ENCODE data around the gene SETD2. TPM values are rescaled to one million over a fixed set of nuclear protein-coding genes. Genes with fewer than 3 reads are reported as not detected.
"Not testable (repeated sequence)": the region's sequence is repeated elsewhere in the genome, so short reads cannot be mapped to it uniquely, and the experiment has no call there.

Gene SETD2
- total RNA-seq, 4 donors from 2014 or later: 42.9 to 59.6 (median 47.7) TPM

DNA sequence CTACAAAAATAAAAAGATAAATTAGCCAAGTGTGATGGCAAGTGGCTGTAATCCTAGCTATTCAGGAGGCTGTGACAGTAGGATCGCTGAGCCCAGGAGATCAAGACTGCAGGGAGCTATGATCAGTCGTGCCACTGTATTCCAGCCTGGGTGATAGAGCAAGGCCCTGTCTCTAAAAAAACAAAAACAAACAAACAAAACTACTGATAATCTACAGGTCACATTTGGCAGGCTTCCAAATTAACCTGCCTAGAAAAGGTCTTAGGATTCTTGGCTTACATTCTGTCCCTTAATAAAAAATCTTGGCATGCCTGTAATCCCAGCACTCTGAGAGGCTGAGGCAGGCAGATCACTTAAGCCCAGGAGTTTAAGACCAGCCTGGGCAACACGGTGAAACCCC lies 33.4 kb upstream of the SETD2 start:
- H3K4me3 ChIP-seq (ENCODE audit: low read depth, poor library complexity, severe bottlenecking): no peak overlapping the region
- WGBS, 2 donors: 82 to 91% methylated on average over 3 of the region's 3 CpGs
- no peak for DNase-seq (ENCODE audit: low spot score in 2 of 2)
- intact Hi-C loops (cut with DNase I; ENCODE audit: low total_unique reads): no loop called here
- TF ChIP-seq, protein P1, sequence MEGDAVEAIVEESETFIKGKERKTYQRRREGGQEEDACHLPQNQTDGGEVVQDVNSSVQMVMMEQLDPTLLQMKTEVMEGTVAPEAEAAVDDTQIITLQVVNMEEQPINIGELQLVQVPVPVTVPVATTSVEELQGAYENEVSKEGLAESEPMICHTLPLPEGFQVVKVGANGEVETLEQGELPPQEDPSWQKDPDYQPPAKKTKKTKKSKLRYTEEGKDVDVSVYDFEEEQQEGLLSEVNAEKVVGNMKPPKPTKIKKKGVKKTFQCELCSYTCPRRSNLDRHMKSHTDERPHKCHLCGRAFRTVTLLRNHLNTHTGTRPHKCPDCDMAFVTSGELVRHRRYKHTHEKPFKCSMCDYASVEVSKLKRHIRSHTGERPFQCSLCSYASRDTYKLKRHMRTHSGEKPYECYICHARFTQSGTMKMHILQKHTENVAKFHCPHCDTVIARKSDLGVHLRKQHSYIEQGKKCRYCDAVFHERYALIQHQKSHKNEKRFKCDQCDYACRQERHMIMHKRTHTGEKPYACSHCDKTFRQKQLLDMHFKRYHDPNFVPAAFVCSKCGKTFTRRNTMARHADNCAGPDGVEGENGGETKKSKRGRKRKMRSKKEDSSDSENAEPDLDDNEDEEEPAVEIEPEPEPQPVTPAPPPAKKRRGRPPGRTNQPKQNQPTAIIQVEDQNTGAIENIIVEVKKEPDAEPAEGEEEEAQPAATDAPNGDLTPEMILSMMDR (IDR thresholded peaks at IDR 0.05): no peak
- no peak for TF ChIP-seq POLR2A (IDR thresholded peaks at IDR 0.05)

DNA sequence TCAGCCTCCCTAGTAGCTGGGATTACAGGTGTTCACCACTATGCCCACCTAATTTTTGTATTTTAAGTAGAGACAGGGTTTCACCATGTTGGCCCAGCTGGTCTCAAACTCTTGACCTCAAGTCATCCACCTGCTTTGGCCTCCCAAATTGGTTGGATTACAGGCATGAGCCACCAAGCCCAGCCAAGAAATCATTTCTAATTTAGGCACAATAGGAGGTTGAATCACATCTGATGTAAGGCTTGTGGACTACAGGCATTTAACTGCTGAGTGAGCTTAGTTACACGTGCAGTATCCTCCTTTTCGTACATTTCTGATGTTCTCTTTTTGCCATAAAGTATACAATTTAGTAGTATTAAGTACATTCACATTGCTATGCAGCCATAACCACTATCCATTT lies 31.1 kb upstream of the SETD2 start:
- TF ChIP-seq, protein P1 (IDR thresholded peaks at IDR 0.05): no peak
- intact Hi-C loops (cut with DNase I; ENCODE audit: low total_unique reads): no loop called here
- H3K4me3 ChIP-seq (ENCODE audit: low read depth, poor library complexity, severe bottlenecking): no peak overlapping the region
- WGBS, 2 donors: 89 to 93% methylated on average over 2 of the region's 2 CpGs
- DNase-seq (ENCODE audit: low spot score in 2 of 2): no peak

DNA sequence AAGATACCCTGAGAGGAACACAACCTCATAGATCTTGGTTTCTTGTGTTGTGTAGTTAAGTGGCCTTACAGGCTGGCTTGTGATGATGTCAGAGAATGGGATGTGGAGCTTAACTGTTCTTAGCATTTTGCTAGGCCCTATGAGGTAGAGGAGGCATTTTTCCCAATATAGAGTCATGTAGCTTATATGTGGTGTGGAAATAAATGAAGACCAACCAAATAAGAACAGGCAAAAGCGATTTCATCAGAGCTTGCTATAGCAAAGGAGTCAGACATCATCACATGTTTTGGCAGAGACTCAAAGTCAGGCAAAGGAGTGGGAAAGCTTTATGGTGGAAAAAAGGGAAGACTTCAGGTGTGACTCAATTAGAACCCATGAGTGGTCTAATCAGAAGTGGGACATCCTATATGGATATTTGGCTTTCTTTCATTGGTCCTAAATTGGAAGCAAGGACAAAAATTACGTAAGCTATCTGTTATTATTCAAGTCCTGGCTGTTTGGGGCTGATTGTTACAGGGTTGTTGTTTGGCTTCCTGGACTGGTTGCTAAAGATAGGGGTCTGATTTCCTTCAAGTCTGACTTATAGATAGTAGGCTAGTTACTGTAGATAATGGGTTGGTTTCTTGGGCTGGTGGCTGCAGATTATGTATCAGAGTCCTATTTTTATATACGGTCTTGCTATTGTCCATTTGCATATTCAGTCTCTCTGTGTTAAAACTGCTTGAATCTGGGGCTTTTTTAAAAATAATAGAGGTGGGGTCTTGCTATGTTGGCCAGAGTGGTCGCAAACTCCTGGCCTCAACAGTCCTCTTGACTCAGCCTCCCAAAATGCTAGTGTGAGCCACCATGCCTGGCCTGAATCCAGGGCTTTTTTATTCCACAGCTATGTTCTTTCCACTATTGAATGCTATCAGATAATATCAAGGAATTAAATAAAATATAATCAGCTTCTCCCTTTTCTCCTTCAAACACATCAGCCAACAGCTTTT lies 30.3 kb upstream of the SETD2 start:
- no peak overlapping the region for H3K4me3 ChIP-seq (ENCODE audit: low read depth, poor library complexity, severe bottlenecking)
- no peak for DNase-seq (ENCODE audit: low spot score in 2 of 2)
- intact Hi-C loops (cut with DNase I; ENCODE audit: low total_unique reads): no loop called here
- 92 to 96% methylated on average over 4 of the region's 4 CpGs for WGBS, 2 donors
- no peak for TF ChIP-seq POLR2A (IDR thresholded peaks at IDR 0.05)
- TF ChIP-seq, protein P1 (IDR thresholded peaks at IDR 0.05): no peak

DNA sequence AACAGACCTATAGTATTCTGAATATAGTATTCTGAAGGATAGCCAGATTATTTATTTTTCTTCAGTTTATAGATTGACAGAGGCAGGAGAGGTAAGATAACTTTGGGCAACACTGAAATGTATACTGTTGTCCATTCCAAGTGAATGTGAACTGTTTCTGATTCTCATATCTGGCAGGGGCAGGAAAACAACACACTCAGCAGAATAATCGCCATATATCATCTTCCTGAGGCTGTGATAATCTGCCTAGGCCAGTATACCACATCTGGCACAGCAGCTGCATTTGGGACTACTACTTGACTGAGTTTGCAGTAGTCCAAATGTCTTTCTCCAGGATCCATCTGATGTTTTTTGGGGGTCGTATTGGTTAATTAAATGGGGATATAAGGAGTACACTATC lies 22.4 kb upstream of the SETD2 start:
- H3K4me3 ChIP-seq (ENCODE audit: low read depth, poor library complexity, severe bottlenecking): no peak overlapping the region
- 80 to 85% methylated on average over 2 of the region's 2 CpGs for WGBS, 2 donors
- DNase-seq (ENCODE audit: low spot score in 2 of 2): no peak
- TF ChIP-seq, protein P1 (IDR thresholded peaks at IDR 0.05): no peak
- no peak for TF ChIP-seq POLR2A (IDR thresholded peaks at IDR 0.05)
- intact Hi-C loops (cut with DNase I; ENCODE audit: low total_unique reads): no loop called here

DNA sequence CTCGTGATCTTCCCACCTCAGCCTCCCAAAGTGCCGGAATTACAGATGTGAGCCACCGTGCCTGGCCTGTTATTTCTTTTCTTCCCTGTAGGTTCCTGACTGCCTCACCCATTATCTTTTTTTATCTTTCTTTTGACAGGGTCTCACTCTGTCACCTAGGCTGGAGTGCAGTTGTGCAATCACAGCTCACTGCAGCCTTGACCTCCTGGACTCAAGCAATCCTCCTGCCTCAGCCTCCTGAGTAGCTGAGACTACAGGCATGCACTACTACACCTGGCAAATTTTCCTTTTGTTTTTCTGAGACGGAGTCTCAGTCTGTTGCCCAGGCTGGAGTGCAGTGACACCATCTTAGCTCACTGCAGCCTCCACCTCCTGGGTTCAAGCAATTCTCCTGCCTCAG lies 17.8 kb upstream of the SETD2 start:
- 92 to 97% methylated on average over 4 of the region's 4 CpGs for WGBS, 2 donors
- DNase-seq (ENCODE audit: low spot score in 2 of 2); H3K4me3 ChIP-seq (ENCODE audit: low read depth, poor library complexity, severe bottlenecking); intact Hi-C loops (cut with DNase I; ENCODE audit: low total_unique reads): not testable (repeated sequence)

DNA sequence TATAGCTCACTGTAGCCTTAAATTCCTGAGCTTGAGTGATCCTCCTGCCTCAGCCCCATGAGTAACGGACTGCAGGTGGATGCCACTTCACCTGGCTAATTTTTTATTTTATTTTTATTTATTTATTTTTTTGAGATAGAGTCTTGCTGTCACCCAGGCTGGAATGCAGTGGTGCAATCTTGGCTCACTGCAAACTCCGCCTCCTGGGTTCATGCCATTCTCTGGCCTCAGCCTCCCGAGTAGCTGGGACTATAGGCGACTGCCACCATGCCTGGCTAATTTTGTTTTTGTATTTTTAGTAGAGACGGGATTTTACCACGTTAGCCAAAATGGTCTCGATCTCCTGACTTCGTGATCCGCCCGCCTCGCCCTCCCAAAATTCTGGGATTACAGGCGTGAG lies 16.1 kb upstream of the SETD2 start:
- WGBS, 2 donors: 90 to 91% methylated on average over 12 of the region's 12 CpGs
- DNase-seq (ENCODE audit: low spot score in 2 of 2); intact Hi-C loops (cut with DNase I; ENCODE audit: low total_unique reads); H3K4me3 ChIP-seq (ENCODE audit: low read depth, poor library complexity, severe bottlenecking): not testable (repeated sequence)

DNA sequence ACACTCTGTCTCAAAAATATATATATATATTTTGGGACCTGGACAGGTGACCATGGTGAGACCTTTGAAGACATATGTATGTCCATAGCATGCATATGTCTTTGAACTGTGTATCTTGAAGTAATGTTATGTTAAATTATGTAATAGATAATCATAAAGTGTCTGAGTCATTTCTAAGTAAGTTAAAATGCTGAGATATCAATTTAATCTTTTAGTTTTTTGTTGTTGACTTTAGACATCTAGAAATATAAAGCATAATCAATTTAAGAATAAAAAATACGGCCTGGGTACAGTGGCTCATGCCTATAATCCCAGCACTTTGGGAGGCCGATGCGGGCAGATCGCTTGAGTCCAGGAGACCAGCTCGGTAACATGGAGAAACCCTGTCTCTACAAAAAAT lies 12.7 kb upstream of the SETD2 start:
- no peak overlapping the region for H3K4me3 ChIP-seq (ENCODE audit: low read depth, poor library complexity, severe bottlenecking)
- no peak for TF ChIP-seq POLR2A (IDR thresholded peaks at IDR 0.05)
- TF ChIP-seq, protein P1 (IDR thresholded peaks at IDR 0.05): no peak
- intact Hi-C loops (cut with DNase I; ENCODE audit: low total_unique reads): no loop called here
- WGBS, 2 donors: 97% methylated on average over 5 of the region's 5 CpGs
- no peak for DNase-seq (ENCODE audit: low spot score in 2 of 2)

Measured in lower leg skin (tissue), 4 donors.